Forelimb muscle (tissue), 1 donor: ENCODE measurements around the gene ACER3. TPM values are rescaled to one million over a fixed set of nuclear protein-coding genes. Genes with fewer than 3 reads are reported as not detected.
"Not testable (repeated sequence)": the region's sequence is repeated elsewhere in the genome, so short reads cannot be mapped to it uniquely, and the experiment has no call there.

Experiments
- DNase-seq: peaks from one replicate; pipeline ENCODE4 v3.0.0-alpha.2; 2013; ENCODE audit warnings: low read depth
- polyA plus RNA-seq: library from polyadenylated mRNA; unstranded; fragments of 120-200 nt; gene quantifications from one replicate; pipeline ENCODE4 v1.2.1, GENCODE V29; 2013; ENCODE audit not compliant: insufficient read length

Gene ACER3
- polyA plus RNA-seq, 1 donor = 5.5 TPM

DNA sequence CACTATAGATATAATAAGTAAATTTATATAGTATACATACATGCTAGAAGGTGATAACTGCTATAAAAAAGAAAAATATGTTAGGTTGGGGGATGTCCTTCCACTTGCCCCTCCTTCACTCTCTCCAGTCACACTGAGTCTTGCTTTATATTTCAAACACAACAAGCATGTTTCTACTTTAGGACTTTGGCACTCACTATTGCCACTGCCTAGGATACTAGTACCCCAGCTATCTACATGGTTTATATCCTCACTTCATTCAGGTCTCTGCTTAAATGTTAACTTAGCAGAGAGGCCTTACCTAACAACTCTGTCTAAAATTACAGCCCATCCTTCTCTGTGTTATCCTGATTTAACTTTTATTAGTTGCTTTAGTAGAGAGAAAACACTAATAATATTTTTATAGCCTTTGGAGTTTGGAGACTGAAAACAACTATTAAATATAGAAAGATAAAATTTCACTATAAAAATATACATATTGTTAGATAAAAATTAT is 134.4 kb downstream of the ACER3 start:
- no peak for DNase-seq

DNA sequence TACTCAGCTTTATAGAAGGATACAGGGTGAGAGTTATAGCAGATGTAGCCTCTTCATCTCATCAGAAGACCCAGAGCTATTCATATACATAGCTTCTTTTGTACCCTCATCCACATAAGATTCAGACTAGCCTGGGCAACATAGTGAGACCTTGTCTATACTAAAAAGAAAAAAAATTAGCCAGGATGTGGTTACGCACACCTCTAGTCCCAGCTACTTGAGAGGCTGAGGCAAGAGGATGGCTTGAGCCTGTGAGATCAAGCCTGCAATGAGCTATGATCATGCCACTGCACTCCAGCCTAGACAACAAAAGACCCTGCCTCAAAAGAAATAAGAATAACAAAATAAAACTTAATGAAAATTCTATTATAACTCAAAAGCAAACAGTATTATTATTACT is 136.8 kb downstream of the ACER3 start:
- no peak for DNase-seq

DNA sequence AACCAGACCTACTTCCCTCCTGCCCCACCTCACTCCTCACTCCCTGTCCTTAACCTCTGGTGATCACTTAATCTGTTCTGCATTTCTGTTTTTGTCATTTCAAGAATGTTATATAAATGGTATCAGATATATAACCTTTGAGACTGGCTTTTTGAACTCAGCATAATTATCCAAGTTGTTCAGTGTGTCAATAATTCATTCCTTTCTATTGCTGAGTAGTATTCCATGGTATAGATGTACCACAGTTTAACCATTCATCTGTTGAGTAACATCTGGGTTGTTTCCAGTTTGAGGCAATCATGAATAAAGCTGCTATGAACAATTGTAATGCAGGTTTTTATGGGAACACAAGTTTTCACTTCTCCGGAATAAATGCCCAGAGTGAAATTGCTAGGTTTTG is 138.9 kb downstream of the ACER3 start:
- DNase-seq = no peak

DNA sequence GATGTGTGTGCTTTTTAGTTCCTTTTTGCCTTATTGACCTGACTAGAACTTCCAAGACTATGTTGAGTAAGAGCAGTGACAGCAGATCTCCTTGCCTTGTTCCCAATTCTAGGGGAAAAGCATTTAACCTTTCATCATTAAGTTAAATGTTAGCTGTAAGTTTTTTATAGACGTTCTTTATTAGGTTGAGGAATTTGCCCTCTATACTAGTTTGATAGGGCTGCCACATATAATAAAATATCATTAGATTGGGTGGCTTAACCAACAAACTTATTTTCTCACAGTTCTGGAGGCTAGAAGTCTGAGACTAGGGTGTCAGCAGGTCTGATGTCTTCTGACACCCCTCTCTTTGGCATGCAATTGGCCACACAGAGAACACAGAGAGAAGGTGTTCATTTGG is 140.9 kb downstream of the ACER3 start:
- DNase-seq = no peak

DNA sequence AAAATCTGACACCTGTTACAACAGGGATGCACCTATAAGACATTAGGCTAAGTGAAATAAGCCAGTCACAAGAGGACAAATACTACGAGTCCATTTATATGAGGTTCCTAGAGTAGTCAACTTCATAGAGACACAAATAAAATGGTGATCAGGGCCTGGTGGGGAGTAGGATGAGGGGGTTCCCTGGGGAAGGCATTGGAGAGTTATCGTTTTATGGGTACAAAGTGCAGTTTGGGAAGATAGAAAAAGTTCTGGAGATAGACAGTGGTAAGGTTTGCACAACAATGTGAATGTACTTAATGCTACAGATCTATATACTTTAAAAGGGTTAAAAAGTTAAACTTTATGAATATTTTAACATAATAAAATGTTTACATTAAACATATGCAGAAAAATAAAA is 142.1 kb downstream of the ACER3 start:
- DNase-seq = no peak

DNA sequence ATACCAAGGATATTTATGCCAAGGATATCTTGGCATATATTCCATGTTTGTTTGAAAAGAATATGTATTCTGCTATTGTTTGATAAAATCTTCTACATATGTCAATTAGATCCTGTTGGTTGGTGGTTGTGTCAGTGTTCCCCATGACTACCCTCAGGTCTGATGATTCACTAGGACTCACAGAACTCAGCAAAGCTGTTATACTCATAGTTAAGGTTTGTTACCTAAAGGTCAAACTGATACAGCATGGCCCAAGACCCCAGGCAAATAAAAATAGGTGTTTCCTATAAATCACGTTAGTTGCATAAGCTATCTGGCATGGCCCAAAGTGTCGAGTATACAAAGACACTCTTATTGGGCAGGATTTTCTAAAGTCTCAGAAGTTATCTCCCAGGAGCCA is 143.2 kb downstream of the ACER3 start:
- DNase-seq = no peak

DNA sequence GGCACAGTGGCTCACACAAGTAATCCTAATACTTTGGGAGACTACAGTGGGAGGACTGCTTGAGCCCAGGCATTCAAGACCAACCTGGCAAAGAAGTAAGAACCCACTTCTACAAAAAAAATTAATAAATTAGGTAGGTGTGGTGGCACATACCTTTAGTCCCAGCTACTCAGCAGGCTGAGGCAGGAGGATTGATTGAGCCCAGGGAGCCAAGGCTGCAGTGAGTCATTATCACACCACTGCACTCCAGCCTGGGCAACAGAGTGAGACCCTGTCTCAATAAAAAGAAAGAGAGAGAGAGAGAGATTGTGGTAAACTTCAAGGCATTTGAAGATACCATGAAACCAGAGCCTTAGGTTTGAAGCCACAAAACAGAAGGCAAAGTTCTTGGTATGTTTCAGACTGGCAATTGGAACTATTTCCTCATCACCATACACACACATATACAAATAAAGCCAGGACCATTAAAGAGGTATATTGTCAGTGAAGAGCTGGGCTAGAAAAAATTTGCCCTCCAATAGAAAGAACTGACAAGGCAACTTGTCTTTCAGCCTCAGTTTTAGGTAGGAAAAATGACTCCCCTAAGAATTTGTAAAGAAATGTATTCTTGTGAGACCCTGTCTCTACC is 148.9 kb downstream of the ACER3 start:
- DNase-seq = no peak

DNA sequence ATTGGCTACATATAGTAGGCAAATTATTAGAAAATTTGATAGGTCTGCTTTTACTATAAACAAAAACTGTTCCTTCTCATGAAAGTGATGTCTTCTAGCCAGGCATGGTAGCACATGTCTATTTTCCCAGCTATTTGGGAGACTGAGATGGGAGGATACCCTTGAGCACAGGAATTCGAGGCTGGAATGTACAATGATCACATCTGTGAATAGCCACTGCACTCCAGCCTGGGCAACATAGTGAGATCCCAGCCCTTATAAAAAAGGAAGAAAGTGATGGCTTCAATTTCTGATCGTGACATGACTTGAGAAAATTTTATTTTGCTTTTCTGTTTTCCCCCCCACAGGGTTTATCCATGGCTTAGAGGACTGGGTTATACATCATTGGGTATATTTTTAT is 154.0 kb downstream of the ACER3 start:
- no peak for DNase-seq

DNA sequence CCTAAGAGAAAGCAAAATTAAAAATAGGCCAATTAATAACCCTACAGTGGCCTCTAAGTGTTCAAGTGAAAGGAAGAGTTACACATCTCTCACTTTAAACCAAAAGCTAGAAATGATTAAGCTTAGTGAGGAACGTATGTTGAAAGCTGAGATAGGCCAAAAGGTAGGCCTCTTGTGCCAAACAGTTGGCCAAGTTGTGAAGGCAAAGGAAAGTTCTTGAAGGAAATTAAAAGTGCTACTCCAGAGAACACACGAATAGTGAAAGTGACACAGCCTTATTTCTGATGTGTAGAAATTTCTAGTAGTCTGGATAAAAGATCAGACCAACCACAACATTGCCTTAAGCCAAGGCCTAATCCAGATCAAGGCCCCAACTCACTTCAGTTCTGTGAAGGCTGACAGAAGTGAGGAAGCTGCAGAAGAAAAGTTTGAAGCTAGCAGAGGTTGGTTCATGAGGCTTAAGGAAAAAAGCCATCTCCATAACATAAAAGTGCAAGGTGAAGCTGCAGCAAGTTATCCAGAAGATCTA is 157.7 kb downstream of the ACER3 start:
- not testable (repeated sequence) for DNase-seq

DNA sequence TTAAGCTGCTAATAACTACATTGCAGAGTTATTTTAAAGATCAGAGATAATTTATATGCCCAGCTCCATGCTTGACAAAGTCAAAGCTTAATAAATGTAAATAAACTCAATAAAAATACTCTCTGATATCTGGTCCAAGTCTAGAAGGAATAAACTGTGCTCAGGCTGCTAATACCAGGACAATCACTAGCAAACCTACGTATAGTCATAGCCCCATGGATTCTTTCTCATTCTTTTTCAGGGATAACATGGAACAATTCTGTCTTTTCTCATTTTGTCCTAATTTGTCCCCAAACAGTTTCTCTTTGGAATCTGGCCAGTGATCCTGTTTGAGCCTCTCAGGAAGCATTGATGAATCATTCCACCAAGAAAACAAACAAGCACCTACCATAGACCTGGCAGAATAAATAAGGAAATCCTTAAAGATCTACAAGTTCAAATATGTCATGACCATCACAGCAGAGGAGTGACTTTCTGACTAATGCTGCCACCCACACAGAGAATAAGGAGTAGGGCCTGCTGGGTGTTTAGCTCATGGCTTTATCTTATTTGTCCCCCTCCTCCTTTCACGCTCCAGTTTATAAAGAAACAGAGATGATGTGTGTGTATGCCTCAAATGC is 159.4 kb downstream of the ACER3 start:
- DNase-seq = no peak

DNA sequence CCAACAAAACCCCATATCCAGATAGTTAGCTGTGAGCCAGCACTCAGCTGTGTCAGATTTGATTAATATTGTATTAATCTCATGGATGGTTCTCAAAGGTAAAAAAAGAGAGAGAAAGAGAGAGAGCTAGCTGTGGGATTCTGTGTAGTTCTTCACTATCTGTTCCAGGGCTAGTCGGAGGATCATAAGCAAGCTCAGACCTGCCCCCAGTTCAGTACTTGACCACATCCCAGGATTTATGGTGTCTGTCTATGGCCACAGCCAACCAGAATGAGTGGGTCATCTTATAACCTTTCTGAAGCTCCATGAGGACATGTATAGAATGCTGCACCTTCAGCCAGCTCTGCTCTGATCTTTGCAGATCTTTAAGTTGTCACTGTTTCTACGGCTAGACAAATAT is 160.0 kb downstream of the ACER3 start:
- no peak for DNase-seq

DNA sequence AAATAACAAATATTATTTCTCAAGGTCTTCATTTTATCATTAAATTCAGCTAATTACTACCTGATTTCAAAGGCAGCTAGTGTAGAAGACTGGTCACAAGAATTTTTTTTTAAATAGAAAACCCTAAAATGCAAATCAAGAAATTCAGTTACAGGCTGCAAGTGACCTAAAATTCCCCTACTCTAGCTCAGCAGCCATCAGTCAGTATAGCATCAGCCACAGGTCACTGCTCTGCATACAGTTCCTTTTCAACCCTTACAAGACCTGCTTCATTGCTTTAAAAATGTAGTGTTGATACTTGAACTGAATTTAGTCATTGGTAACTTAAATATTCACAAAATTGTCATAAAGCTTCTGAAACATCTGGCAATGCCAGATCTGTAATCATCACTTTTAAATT is 164.0 kb downstream of the ACER3 start:
- no peak for DNase-seq

DNA sequence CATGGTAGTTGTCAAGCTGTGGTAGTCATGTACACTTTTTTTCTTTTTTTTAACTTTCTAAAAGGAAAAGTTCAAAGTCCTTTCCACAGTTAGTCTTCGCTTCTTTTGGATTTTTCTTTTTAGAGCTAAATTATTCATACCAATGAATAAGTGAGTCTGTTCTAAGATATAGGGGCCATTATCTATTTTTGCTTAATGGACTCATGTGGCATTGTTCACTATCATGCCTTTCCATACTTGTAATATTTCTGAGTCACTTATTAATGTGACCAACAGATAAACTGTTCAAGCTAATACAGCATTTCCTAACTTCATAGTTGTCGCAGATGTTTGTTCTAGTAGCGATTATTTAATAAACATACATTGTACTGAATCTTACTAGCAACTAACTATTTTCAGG is 165.5 kb downstream of the ACER3 start:
- no peak for DNase-seq

DNA sequence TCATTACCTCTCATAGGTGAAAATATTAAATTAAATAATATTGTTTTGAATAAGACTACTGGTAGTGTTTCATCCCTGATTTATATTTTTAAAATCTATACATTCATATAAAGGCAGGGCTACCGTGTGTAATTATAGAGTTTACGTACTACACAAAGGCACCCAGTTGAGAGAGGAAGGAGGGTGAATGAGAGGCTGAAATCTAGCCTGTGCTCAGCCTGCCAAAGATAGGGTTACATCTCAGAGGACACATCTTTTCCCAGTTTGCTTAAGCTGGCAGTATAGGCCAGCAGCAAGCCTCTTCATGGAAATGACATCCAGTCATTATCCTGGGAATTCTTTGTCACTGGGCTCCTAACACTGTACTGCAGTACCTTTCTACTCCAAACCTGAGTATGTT is 166.0 kb downstream of the ACER3 start:
- no peak for DNase-seq

DNA sequence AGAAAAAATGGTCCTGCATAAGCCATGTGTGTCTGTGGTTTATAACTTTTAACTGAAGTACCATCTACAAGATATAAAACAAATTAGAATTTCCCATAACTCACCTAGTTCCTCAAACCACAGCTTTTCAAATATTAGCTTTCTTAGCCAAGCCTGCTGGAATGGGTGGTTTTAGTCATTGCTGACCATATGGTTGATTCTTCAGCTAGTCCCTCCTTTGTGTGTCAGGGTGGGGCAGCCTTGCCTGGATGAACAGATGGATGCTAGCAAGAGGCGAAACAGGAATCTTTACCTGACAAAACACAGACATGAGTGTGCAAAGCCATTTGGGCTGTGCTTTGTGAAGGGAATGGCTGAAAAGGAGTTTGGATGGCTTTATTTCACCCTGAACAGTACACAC is 166.6 kb downstream of the ACER3 start:
- no peak for DNase-seq

DNA sequence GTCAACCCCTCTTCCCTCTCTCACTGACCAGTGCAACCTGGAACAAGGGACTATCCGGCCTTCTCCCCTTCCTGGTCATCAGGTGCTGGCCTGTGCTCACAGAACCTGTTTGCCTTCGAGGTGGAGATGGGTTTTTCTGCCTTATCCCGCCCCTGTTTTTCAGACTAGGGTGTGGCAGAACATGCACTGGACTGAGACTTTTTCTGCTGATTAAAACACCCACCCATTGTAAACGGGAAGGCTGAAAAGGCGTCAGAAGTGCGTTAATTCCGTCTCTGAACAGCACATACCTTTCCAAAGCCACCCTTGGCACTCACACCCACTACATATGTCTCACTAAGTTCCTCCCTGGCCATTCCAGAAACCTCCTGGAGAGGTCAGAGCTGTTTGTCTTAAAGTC is 169.1 kb downstream of the ACER3 start:
- no peak for DNase-seq

DNA sequence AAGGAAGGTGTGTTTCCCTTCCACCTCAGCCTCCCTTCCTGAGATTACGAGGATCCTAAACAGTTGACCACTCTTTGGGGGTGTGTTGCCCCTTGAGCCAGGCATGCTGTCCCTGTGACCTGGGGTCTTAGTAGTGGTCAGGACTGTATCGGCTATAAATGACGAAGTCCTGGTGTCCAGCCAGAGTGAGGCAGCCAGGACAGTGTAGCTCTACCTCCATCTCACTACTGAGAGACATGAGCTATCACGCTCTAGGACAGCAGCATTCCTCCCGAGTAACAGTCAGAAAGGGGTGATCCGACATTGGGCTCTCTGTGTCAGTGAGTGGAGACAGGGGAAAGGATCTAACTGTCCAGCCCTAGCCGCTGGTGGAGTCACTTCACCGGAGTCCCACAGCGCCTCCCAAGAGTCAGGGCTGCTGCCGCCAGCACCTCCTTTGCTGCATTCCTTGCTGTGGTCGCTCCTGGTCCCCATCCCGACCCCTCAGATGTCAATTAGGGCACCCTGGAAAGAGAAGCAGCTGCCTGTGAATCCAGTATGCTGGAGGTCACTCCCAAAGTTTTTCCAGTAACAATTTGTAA is 170.2 kb downstream of the ACER3 start:
- DNase-seq = no peak

DNA sequence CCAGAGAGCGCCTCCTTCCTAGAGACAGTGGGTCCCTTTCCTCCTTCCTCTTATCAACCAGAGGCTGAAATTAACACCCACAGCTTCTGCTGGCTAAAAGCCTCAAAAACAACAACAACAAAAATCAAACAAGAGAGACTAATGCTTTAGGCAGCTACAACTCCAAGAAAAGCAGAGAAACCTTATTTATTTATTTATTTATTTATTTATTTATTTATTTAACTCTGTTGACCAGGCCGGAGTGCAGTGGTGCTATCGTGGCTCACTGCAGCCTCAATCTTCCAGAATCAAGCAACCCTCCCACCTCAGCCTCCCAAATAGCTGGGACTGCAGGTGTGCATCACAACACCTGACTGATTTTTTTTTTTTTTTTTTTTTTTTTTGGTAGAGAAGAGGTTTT is 170.9 kb downstream of the ACER3 start:
- DNase-seq = no peak

DNA sequence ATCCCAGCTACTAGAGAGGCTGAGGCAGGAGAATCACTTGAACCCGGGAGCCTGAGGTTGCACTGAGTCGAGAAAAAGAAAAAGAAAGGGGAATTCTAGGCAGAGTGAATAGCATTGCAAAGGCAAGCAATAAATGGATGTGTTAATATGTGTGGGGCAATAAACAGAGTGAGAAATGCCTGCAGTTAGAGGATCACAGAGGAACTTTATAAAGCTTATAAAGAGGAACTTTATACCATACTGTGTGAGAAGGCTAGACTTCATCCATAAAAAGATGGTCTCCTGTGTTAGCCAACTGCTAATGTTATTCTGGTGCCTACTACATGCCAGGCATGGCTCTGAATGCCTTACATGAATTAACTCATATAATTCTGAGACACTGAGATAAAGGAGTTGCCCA is 174.3 kb downstream of the ACER3 start:
- DNase-seq = no peak

DNA sequence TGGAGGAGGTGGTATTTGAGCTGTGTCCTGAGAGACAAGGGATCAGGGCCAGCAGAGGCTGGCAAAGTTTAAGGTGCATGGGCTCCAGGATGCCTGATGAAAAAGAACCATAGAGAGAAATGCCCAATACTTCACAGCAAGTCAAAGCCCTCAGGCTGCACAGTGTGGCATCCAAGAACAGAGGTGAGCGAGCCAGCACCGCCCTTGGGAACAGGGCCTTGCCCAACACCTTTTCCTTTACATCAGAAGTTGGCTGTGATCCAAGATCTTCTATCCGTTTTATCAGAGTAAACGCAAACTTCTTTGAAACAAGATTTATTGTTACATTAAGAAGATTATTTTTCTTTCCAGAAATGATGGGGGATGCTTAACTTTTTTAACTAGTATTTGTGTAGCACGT is 174.9 kb downstream of the ACER3 start:
- DNase-seq = no peak

DNA sequence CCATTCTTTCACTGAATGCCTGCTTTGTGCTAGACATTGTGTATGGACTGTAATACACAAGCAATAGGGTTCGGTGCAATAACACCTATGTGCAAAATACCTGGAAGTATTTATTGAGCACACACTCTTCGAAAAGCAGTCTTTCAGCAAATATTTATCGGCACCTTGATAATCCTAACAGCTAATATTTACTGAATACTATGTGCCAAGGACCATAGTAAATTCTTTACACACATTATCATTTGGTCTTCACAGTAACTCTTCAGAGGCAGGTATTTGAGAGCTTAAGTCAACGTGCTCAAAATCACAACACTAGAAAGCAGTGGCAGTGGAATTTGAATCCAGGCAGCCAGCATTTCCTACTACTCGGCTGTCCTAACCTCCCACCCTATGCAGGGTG is 175.7 kb downstream of the ACER3 start:
- no peak for DNase-seq

DNA sequence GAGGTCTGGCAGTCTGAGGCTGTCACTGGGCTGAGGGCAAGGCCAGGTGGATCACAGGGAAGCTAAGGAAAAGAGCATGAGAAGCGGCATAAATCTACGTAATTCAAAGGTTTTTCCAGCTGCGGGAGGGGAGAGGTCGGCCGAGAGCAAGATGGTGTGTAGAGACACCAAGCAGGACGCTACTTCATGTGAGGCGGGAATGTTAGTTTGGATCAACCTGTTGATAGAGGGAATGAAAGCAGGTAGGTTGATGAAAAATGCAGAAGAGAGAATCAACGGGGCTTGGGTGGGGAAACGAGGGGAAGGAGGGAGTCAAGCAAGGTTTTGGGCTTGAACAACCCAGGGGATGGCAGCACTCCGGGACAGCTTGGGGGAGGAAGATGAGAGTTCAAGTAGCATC is 176.3 kb downstream of the ACER3 start:
- no peak for DNase-seq
